WTC11 (cell line): ENCODE measurements around the gene OR2T1.

Experiments used
- CREB1 ChIP-seq: sonication (generic); formaldehyde crosslinking; IDR thresholded peaks from 2 replicates; pipeline ENCODE4 v1.8.0; 2023; ENCODE audit warnings: mild to moderate bottlenecking, missing genetic modification reagents
- SMAD3 ChIP-seq: sonication (generic); formaldehyde crosslinking; IDR thresholded peaks from 2 replicates; pipeline ENCODE4 v1.8.0; 2022; ENCODE audit warnings: missing genetic modification reagents, mild to moderate bottlenecking, borderline replicate concordance
- SP1 ChIP-seq: sonication (generic); formaldehyde crosslinking; conservative IDR thresholded peaks from 2 replicates; pipeline ENCODE4 v1.8.1; 2022; ENCODE audit warnings: missing genetic modification reagents
- TP53 ChIP-seq: sonication (generic); formaldehyde crosslinking; IDR thresholded peaks from 2 replicates; pipeline ENCODE4 v1.8.1; 2023; ENCODE audit warnings: mild to moderate bottlenecking, missing genetic modification reagents
- TF ChIP-seq, protein P1 (sequence below): fragments of 200-600 bp; IDR thresholded peaks from 2 replicates; pipeline ENCODE4 v1.8.0; 2022; ENCODE audit warnings: antibody characterized with exemption
- TF ChIP-seq, protein P2 (sequence below): sonication (generic); formaldehyde crosslinking; IDR thresholded peaks from 2 replicates; pipeline ENCODE4 v1.8.1; 2023; ENCODE audit warnings: mild to moderate bottlenecking, missing genetic modification reagents, borderline replicate concordance
- TF ChIP-seq, protein P3 (sequence below): sonication (generic); formaldehyde crosslinking; IDR thresholded peaks from 2 replicates; pipeline ENCODE4 v1.8.1; 2023; ENCODE audit warnings: mild to moderate bottlenecking, missing genetic modification reagents
- TF ChIP-seq, protein P4 (sequence below): sonication (generic); formaldehyde crosslinking; IDR thresholded peaks from 2 replicates; pipeline ENCODE4 v1.8.0; 2022; ENCODE audit warnings: mild to moderate bottlenecking, missing genetic modification reagents
- TF ChIP-seq, protein P5 (sequence below): sonication (generic); formaldehyde crosslinking; IDR thresholded peaks from 2 replicates; pipeline ENCODE4 v1.8.1; 2022; ENCODE audit warnings: mild to moderate bottlenecking, missing genetic modification reagents, moderate library complexity, borderline replicate concordance

DNA sequence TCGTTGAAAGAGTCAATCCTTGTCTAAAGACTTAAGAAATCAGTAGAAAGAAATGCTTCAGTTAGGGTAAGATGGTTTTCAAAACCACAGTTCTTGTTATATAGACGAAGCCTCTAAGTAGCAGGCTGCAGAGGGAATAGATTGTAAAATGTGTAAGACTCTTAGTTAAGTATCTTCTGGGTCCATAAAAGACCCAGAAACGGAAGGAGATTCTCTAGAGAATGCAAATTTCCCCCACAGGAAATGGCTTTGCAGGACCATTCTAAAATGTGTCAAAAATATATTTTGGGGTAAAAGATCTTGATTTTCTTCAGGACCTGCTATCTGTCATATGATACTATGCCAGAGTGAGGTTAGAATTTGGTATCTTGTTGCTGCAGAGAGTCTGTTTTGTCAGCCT is 13.4 kb downstream of the OR2T1 start:
- TF ChIP-seq, protein P1, sequence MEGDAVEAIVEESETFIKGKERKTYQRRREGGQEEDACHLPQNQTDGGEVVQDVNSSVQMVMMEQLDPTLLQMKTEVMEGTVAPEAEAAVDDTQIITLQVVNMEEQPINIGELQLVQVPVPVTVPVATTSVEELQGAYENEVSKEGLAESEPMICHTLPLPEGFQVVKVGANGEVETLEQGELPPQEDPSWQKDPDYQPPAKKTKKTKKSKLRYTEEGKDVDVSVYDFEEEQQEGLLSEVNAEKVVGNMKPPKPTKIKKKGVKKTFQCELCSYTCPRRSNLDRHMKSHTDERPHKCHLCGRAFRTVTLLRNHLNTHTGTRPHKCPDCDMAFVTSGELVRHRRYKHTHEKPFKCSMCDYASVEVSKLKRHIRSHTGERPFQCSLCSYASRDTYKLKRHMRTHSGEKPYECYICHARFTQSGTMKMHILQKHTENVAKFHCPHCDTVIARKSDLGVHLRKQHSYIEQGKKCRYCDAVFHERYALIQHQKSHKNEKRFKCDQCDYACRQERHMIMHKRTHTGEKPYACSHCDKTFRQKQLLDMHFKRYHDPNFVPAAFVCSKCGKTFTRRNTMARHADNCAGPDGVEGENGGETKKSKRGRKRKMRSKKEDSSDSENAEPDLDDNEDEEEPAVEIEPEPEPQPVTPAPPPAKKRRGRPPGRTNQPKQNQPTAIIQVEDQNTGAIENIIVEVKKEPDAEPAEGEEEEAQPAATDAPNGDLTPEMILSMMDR: no peak
- TF ChIP-seq SP1 (CRISPR knock-in tag) (no peak), SMAD3 (CRISPR knock-in tag) (no peak), CREB1 (CRISPR knock-in tag) (no peak), TP53 (CRISPR knock-in tag) (no peak)
- TF ChIP-seq, protein P2, sequence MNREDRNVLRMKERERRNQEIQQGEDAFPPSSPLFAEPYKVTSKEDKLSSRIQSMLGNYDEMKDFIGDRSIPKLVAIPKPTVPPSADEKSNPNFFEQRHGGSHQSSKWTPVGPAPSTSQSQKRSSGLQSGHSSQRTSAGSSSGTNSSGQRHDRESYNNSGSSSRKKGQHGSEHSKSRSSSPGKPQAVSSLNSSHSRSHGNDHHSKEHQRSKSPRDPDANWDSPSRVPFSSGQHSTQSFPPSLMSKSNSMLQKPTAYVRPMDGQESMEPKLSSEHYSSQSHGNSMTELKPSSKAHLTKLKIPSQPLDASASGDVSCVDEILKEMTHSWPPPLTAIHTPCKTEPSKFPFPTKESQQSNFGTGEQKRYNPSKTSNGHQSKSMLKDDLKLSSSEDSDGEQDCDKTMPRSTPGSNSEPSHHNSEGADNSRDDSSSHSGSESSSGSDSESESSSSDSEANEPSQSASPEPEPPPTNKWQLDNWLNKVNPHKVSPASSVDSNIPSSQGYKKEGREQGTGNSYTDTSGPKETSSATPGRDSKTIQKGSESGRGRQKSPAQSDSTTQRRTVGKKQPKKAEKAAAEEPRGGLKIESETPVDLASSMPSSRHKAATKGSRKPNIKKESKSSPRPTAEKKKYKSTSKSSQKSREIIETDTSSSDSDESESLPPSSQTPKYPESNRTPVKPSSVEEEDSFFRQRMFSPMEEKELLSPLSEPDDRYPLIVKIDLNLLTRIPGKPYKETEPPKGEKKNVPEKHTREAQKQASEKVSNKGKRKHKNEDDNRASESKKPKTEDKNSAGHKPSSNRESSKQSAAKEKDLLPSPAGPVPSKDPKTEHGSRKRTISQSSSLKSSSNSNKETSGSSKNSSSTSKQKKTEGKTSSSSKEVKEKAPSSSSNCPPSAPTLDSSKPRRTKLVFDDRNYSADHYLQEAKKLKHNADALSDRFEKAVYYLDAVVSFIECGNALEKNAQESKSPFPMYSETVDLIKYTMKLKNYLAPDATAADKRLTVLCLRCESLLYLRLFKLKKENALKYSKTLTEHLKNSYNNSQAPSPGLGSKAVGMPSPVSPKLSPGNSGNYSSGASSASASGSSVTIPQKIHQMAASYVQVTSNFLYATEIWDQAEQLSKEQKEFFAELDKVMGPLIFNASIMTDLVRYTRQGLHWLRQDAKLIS: no peak
- TF ChIP-seq, protein P3, sequence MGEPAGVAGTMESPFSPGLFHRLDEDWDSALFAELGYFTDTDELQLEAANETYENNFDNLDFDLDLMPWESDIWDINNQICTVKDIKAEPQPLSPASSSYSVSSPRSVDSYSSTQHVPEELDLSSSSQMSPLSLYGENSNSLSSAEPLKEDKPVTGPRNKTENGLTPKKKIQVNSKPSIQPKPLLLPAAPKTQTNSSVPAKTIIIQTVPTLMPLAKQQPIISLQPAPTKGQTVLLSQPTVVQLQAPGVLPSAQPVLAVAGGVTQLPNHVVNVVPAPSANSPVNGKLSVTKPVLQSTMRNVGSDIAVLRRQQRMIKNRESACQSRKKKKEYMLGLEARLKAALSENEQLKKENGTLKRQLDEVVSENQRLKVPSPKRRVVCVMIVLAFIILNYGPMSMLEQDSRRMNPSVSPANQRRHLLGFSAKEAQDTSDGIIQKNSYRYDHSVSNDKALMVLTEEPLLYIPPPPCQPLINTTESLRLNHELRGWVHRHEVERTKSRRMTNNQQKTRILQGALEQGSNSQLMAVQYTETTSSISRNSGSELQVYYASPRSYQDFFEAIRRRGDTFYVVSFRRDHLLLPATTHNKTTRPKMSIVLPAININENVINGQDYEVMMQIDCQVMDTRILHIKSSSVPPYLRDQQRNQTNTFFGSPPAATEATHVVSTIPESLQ (CRISPR knock-in tag): no peak
- TF ChIP-seq, protein P4, sequence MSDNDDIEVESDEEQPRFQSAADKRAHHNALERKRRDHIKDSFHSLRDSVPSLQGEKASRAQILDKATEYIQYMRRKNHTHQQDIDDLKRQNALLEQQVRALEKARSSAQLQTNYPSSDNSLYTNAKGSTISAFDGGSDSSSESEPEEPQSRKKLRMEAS (CRISPR knock-in tag): no peak
- TF ChIP-seq, protein P5, sequence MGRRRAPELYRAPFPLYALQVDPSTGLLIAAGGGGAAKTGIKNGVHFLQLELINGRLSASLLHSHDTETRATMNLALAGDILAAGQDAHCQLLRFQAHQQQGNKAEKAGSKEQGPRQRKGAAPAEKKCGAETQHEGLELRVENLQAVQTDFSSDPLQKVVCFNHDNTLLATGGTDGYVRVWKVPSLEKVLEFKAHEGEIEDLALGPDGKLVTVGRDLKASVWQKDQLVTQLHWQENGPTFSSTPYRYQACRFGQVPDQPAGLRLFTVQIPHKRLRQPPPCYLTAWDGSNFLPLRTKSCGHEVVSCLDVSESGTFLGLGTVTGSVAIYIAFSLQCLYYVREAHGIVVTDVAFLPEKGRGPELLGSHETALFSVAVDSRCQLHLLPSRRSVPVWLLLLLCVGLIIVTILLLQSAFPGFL (CRISPR knock-in tag): no peak
